ENCODE results near the gene TRPM1.

TRPM1 gene

GRCh38 chr15:31081588-31082250 lies 19.8 kb downstream of the TRPM1 start:
- DNase-seq, result no peak

DNA sequence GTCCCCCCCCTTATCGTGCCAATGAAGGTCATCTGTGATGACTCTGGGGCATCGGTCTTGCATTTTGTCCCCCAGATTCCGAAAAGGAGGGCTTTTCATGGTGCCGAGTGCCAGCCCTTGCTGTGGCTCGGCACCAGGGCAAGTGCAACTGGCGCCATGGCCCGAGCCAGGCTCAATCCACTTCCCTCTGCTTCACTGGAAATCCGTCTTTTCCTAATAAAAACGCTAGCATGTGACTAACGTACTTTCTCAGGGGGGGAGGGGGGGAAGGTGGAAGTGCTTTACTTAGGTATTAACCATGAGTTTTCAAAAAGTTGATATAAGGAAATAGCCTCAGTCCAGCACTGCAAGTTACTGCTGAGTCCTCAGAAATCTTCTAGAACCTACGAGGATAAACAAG lies 20.5 kb downstream of the TRPM1 start:
- DNase-seq, result no peak

- peak in 1 of 2 donors; percentile 25 for DNase-seq
These were observed 20.9 kb downstream of the TRPM1 start for GRCh38 chr15:31080591-31081014.

- no peak for DNase-seq
These were observed 22.0 kb downstream of the TRPM1 start for GRCh38 chr15:31079519-31079918.

- no peak for DNase-seq
These were observed 23.1 kb downstream of the TRPM1 start for GRCh38 chr15:31078471-31078870.

GRCh38 chr15:31077941-31078340 lies 23.6 kb downstream of the TRPM1 start:
- peak; percentile 21 to 72 for DNase-seq

DNA sequence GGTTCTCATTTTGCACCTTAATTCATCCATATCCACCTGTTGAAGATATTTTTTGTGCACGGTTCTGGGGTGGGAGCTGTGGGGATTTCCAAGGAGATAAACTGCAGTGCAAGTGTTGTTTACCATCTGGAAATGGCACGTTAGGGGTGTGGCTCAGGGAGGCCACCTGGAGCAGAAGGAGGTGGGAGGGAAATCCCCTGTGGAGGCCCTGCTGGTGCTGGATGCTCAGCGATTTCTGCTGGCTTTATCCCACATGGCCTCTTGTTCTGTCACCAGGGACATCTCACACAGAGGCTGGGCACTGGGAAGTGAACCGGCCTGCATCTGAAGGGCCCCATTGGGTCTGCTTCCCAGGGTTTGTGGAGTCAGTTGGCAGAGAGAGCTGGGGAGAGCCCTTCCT lies 24.3 kb downstream of the TRPM1 start:
- DNase-seq, result no peak

GRCh38 chr15:31074321-31074720 lies 27.2 kb downstream of the TRPM1 start:
- no peak for DNase-seq

DNA sequence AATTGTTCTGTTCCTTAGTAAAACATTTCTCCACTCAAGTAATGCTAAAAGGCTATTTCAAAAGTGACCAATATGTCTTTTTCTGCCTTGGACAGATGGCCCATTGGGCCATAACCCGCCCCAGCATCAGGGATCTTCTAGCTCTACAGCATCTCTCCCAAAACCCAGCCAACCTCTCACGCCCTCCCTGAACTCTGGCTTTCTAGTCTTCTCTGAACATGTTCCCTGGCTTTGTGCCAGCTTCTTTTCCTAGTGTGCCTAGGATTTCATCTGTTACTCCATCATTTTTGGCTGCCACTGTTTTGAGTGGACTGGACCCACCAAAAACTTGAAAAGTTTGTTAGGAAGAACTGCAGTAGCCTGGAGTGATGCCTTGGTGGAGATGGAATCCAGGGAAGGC lies 30.7 kb downstream of the TRPM1 start:
- DNase-seq, result no peak

DNA sequence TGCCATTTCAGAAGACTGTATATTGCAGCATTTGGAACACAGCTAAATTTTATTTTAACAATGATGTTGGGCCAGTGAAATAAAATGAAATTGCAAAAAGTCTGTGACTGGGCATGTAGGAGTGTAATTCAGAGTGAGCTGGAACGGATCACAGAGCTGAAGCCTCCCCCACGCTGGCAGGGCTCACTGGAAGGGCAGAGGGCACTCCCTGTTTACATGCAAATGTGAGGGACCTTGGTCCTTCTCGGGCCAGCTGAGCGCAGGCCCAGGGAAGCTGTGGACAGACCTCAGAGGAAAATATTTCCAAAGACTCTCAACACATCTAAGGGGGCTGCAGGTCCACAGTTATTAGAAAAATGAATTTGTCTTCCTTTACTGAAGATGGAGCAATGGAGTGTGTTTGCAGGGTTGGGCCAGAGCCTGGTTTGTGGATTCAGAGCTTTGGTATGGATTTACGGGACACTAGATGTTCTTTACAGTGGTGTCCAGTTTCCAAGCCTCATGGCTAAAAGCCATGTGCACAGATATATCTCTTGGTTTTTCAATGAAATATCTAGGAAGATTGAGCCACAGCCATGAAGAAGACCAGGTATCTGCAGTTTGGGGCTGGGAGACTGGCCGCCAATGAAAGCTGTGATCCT lies 32.0 kb downstream of the TRPM1 start:
- DNase-seq, result no peak

GRCh38 chr15:31067890-31068603 lies 33.5 kb downstream of the TRPM1 start:
- DNase-seq, result no peak

GRCh38 chr15:31065824-31066223 lies 35.7 kb downstream of the TRPM1 start:
- DNase-seq, result no peak

DNA sequence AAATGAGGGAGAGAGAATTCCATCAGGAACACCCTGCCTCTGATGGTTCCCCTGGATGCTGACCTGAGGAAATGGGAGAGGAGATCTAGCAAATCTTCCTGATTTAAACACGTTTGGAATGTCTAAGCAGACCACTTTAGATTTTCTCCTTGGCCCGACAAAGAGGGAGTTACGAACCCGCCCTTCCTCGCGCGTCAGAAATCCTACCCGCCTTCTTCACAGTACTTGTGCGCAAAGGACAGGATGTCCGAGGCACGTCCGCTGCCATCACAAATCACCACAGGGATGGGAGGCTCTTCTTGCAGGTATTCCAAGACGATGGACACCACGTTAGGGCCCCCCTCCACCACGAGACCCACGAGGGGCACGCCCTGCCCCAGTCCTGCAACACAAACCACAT lies 38.6 kb downstream of the TRPM1 start:
- no peak for DNase-seq

- no peak for DNase-seq
These were observed 39.1 kb downstream of the TRPM1 start for GRCh38 chr15:31062310-31062847.

GRCh38 chr15:31060429-31061140 lies 40.9 kb downstream of the TRPM1 start:
- DNase-seq, result no peak

- no peak for DNase-seq
These were observed 43.1 kb downstream of the TRPM1 start for GRCh38 chr15:31058236-31058962.

GRCh38 chr15:31051496-31052080 lies 49.9 kb downstream of the TRPM1 start:
- peak; percentile 28 to 33 for DNase-seq

GRCh38 chr15:31050953-31051352 lies 50.6 kb downstream of the TRPM1 start:
- no peak for DNase-seq

GRCh38 chr15:31049682-31050615 lies 51.6 kb downstream of the TRPM1 start:
- DNase-seq, result peak; percentile 60 to 75

DNA sequence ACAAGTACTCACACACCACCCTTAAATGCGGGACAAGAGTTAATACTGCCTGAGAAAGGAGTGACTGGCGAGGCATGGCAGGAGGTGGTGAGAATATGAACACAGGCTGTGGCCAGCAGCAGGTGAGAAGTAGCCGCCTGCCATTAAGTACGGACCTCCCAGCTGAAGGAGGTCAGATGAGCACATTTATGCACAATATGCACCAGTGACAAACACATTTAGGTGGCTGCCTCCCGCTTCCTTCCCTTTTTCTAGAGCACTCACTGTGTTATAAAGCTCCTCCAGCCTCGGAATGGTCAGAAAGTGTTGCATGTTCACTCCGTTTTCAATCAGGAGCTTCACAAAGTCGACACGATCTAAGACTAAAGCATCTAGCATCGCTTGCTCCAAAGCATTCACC lies 52.4 kb downstream of the TRPM1 start:
- peak; percentile 63 to 64 for DNase-seq

DNA sequence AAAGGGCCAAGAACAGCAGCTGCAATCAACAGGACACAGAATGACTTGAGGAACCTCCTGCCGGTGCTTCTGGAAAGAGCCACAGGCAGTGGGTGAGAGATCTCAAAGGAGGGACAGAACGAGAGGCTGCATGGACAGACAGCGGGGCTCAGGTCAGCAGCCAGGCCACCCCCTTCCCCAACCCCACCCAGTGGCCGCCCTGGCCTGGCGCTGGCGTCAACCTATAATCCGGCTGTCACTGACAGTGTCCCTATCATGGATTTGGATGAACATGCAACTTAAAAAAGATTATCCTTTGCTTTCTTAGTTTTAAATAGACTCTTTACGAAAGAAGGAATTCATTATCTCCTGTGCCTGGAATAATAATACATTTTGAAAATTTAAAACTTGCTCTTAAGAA lies 54.1 kb downstream of the TRPM1 start:
- DNase-seq, result no peak

All from inflammatory macrophage (primary cell).